Choroid plexus epithelial cell (primary cell): ENCODE data around the gene MAPKAPK2.

Experiments used
- DNase-seq: peaks from one replicate; pipeline ENCODE4 v3.0.0-alpha.2; 2010; ENCODE audit warnings: low read depth
- H3K4me3 ChIP-seq: 2 replicates; pipeline ENCODE4 v1.5.1; 2011; ENCODE audit warnings: low read depth, mild to moderate bottlenecking, control low read depth, low read length, moderate library complexity
- TF ChIP-seq, protein P1 (sequence below): conservative IDR thresholded peaks from 2 replicates; pipeline ENCODE4 v1.5.1; 2011; ENCODE audit warnings: low read depth, mild to moderate bottlenecking, control low read depth, inconsistent platforms, low read length, moderate library complexity

The MAPKAPK2 gene

DNA sequence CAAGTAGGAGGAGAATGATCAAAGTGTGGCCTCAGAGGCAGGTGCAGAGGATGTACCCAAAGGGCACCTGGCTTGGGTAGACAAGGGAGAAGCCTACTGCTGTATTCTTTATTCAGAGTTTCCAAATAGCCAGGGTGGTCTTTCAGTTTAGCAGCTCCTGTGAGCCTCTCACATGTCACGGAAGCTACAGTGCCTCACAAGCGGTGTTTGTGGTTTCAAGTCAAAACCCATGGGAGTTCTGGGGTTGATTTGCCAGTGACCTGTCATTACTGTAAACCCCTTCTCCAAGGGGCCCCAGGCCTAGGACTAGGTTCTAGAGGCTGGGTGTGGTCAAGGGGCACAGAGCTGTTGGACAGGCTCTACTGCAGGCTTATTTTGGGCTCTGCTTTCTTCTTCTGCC is 97.7 kb downstream of the MAPKAPK2 start:
- no peak overlapping the region for H3K4me3 ChIP-seq
- TF ChIP-seq, protein P1, sequence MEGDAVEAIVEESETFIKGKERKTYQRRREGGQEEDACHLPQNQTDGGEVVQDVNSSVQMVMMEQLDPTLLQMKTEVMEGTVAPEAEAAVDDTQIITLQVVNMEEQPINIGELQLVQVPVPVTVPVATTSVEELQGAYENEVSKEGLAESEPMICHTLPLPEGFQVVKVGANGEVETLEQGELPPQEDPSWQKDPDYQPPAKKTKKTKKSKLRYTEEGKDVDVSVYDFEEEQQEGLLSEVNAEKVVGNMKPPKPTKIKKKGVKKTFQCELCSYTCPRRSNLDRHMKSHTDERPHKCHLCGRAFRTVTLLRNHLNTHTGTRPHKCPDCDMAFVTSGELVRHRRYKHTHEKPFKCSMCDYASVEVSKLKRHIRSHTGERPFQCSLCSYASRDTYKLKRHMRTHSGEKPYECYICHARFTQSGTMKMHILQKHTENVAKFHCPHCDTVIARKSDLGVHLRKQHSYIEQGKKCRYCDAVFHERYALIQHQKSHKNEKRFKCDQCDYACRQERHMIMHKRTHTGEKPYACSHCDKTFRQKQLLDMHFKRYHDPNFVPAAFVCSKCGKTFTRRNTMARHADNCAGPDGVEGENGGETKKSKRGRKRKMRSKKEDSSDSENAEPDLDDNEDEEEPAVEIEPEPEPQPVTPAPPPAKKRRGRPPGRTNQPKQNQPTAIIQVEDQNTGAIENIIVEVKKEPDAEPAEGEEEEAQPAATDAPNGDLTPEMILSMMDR: no peak
- no peak for DNase-seq

- no peak overlapping the region for H3K4me3 ChIP-seq
- TF ChIP-seq, protein P1: no peak
- DNase-seq: no peak
Observed at GRCh38 chr1:206783506-206783905, 98.8 kb downstream of the MAPKAPK2 start.
